HuH-7.5 (cell line): ENCODE measurements around the gene TFCP2L1.

ENCODE experiments used
- DNase-seq: peaks from one replicate; pipeline ENCODE4 v3.0.0; 2011; ENCODE audit warnings: low spot score

TFCP2L1 gene

DNA sequence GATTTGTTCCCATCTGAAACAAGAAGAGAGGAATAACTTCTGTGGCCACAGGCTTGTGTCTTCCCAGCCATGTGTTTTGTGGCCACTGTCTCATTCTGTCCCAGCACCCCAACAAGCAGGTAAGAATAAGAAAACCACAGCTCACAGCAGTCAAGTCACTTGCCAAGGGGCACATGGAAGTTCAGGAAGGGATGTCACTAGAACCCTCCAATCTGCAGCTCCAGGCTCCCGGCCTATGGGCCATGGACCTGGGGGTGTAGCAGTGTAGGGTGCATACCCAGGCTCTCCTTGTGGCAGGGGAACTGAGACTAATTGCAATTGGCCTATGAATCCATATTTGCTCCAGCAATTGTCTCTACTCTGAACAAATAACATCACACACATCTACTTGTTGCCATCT, 112.5 kb downstream of the TFCP2L1 start:
- DNase-seq: no peak

GRCh38 chr2:121171625-121172119, 113.3 kb downstream of the TFCP2L1 start:
- DNase-seq: no peak

DNA sequence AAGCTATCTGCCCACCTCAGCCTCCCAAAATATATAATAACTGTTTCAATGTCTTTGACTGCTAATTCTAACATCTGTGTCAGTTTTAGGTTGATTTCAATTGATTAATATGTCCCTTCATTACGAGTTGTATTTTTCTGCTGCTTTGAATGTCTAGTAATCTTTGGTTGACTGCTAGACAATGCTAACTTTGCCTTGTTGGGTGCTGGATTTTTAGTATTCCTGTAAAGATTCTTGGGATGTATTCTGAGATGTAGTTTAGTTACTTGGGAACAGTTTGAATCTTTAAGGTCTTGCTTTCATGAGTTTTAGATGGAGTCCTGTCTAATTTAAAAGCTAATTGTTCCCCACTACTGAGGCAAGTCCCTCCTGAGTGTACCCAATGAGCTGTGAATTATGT, 114.4 kb downstream of the TFCP2L1 start:
- DNase-seq: no peak

- DNase-seq: no peak
Measured at GRCh38 chr2:121167411-121167810, 117.6 kb downstream of the TFCP2L1 start.
